GM21717 (cell line): ENCODE results near the gene MED28.
"Not testable (repeated sequence)": the region's sequence is repeated elsewhere in the genome, so short reads cannot be mapped to it uniquely, and the experiment has no call there.

Experiments
- ATAC-seq: cut with Tn5 transposase; IDR thresholded peaks from one replicate; pipeline ENCODE4 v1.9.1; 2021; ENCODE audit warnings: mild to moderate bottlenecking, moderate library complexity; ENCODE audit not compliant: unreplicated experiment

The MED28 gene

GRCh38 chr4:17616283-17616682 lies 1.8 kb downstream of the MED28 start:
- ATAC-seq: no peak

- no peak for ATAC-seq
Measured at GRCh38 chr4:17618926-17619325, 4.5 kb downstream of the MED28 start.

GRCh38 chr4:17619416-17620105 lies 5.1 kb downstream of the MED28 start:
- ATAC-seq: no peak

GRCh38 chr4:17623451-17624001 lies 9.1 kb downstream of the MED28 start:
- no peak for ATAC-seq

- ATAC-seq: no peak
Measured at GRCh38 chr4:17624821-17625220, 10.4 kb downstream of the MED28 start.

- ATAC-seq: no peak
Measured at GRCh38 chr4:17630228-17630627, 15.8 kb downstream of the MED28 start.

- no peak for ATAC-seq
Measured at GRCh38 chr4:17633600-17633999, 19.2 kb downstream of the MED28 start.

- ATAC-seq: no peak
Measured at GRCh38 chr4:17635056-17635455, 20.6 kb downstream of the MED28 start.

GRCh38 chr4:17636341-17636695 lies 21.9 kb downstream of the MED28 start:
- ATAC-seq: peak; percentile 16

- peak; percentile 91 for ATAC-seq
Measured at GRCh38 chr4:17636696-17637622, 22.5 kb downstream of the MED28 start.

- ATAC-seq: no peak
Measured at GRCh38 chr4:17639136-17639535, 24.7 kb downstream of the MED28 start.

- no peak for ATAC-seq
Measured at GRCh38 chr4:17642398-17642783, 27.9 kb downstream of the MED28 start.

GRCh38 chr4:17646693-17647092 lies 32.3 kb downstream of the MED28 start:
- no peak for ATAC-seq

- ATAC-seq: no peak
Measured at GRCh38 chr4:17647176-17647806, 32.9 kb downstream of the MED28 start.

GRCh38 chr4:17647927-17648326 lies 33.5 kb downstream of the MED28 start:
- ATAC-seq: no peak

GRCh38 chr4:17650406-17650805 lies 36.0 kb downstream of the MED28 start:
- ATAC-seq: no peak

- no peak for ATAC-seq
Measured at GRCh38 chr4:17654701-17655100, 40.3 kb downstream of the MED28 start.

- no peak for ATAC-seq
Measured at GRCh38 chr4:17657090-17657489, 42.6 kb downstream of the MED28 start.

- ATAC-seq: no peak
Measured at GRCh38 chr4:17657849-17658248, 43.4 kb downstream of the MED28 start.

- not testable (repeated sequence) for ATAC-seq
Measured at GRCh38 chr4:17659196-17659595, 44.8 kb downstream of the MED28 start.

GRCh38 chr4:17662694-17663093 lies 48.3 kb downstream of the MED28 start:
- ATAC-seq: no peak
